HG03196 (cell line): ENCODE measurements around the gene FMN1.

Experiments used
- ATAC-seq: cut with Tn5 transposase; IDR thresholded peaks from one replicate; pipeline ENCODE4 v1.9.1; 2021; ENCODE audit not compliant: unreplicated experiment

FMN1 gene

DNA sequence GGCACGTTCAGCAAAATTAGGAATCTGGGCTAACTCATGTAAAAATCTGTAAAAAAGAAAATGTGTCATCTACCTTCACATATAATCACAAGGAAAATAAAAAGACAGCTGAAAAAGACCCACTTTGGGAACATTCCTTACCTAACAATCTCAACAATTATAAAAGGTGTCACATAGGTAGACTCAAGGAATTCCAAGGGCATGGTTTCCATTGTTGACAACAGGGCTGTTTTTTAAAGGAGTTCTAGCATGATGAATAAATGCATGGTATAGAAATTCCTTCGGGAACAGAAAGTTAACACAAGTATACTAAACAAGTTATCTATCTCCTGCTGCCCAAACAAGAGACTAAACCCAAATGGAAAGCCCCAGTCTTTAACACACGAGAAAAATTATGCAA, 292.5 kb downstream of the FMN1 start:
- ATAC-seq: no peak

DNA sequence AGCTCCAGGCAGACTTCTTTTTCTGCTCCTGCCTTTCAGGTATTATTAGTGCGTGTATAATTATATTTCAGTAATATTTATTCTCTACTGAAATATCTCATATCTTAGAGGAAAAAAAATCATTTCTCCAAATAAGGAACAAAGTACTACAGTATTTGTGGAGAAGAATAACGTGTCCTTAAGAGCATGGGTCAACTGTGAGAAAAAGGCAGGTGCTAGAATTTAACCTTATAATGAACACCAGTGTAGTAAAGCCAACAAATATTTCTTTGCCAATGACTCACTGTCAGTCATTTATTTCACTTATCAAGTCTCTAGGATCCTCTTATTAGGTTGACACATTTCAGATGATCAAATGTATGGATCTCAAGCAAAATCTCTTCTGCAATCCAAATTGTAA, 293.3 kb downstream of the FMN1 start:
- ATAC-seq: no peak

DNA sequence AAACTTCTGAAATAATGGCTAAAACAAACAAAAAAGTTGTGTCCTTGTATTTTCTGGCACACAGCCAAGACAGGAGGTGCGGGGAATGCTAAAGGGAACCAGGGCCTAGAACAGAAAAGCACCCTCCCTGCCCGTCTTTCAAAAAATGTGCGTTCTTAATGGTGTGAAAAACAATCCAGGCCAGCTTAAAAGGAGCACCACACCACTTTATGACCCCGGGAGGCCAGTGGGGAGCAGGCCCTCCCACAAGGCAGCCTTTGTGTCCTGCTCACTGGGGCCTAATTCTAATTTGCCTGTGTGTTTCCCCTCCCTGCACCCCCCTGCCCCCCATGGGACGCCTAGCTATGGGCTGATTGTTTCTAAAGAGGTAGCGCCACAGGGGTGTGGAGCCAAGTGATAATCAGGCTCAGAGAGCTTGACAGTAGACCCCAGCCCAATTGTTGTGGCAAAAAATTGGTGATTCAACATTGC, 295.4 kb downstream of the FMN1 start:
- no peak for ATAC-seq

DNA sequence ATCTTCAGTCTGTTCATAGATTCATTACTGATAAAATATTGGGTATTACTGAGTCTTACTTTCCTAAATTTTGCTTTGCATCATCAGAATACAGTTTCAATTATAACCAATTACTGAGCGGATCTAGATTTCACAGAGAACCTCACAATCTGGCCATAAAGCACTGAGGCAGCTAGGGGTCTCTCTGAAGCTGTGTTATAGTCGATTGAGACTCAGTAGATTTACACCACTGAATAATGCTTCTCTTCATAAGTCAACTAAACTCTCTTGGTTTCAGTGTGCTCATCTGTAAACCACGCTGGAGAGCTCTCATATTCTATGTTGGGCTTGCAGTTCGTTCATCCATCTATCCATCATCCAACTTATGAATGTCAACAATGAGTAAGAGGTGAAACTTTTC, 296.1 kb downstream of the FMN1 start:
- no peak for ATAC-seq

DNA sequence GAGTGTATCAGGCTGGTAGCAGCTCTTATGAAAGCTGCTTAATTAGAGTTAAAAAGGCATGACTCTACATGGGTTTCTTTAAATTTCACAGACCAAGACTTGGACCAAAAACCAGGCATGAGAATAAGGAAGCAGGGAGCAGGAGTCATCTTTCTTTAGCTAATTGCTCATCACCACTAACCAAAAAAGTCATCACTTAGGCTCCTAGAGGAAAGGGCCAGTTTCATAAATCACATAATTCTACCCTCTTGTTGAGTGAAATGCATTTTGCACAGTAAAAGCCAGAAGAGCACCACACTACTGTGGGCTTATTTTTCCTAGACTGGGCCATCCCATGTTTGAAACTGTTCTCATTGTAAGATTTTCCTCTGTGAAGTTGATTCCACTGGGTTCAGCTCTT, 301.1 kb downstream of the FMN1 start:
- no peak for ATAC-seq

DNA sequence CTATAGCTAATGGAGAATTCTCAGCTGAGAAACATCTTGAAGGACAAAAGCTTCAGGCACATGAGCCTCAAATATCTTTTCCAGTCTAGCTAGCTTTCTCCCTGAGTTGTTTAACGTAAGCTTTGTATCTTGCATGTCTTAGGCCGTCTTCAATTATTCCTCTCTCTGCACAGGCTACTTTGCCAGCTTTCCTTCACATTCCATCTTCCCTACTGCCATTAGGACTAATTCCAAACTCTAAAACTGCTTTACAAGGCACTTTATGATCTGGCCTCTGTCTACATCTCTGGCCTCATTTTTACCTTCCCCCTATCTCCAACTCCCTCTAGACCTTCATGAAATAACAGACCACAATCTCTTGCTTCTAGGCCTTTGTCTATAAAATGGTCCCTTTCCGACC, 305.3 kb downstream of the FMN1 start:
- no peak for ATAC-seq

DNA sequence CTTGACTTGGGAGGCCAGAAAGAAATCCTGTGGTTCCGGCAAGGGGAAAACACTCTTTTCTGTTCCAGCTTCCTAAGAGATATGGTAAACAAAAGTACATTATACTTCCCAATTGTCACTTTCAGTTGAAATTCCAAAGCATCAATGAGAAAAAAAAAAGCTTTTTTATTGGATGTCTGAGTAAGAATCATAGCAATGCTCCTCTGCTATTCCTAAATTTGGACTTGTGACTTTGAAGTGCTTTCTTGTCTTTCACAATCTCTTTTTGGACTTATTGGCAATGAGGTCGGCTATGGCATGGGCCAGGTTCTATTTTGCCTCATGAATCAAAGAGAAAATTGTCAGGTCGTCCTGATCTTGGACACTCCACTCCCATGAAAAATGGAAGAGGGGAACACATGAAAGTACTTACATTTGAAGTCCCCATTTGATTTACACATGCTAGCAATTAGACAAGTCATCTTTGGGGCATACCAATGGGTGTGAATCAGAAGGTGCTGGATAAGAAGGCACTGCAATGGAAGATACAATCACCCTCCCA, 306.2 kb downstream of the FMN1 start:
- no peak for ATAC-seq

DNA sequence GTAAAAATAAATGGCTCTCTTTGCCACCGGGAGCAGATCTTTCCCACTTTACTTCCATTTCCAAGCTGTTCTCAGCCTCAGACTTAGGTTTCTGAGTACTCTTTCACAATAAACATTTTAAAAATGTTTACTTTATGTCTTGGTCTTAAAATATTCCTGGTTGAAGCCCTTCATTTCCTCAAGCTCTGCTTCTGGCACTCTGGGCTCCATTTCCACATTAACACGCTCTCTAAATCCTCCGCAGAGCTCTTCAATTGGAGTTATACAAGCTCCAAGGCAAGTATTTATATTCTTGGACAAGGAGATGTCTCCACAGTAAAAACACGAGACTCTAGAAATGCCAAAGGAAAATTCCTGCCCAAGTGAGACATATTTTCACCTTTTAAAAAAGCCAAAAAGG, 307.4 kb downstream of the FMN1 start:
- ATAC-seq: no peak

DNA sequence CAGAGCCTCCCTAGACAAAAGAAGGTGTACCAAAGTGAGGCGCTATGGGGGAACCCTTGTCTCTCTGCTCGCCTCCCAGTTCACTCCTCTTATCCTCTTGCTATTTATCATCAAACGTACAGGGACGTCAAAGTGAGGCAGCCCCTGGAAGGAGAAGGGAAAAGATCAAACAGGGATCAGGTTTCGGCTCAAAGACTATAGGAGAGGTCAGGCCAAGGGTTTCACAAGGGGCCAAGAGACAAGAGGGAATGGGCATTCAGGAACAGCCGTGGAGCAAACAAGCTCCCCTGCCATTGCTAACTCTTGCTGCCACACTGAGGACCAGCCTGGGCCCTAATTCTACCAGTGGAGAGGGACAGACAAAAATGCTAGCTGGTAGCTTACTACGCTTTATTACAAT, 308.1 kb downstream of the FMN1 start:
- ATAC-seq: no peak

DNA sequence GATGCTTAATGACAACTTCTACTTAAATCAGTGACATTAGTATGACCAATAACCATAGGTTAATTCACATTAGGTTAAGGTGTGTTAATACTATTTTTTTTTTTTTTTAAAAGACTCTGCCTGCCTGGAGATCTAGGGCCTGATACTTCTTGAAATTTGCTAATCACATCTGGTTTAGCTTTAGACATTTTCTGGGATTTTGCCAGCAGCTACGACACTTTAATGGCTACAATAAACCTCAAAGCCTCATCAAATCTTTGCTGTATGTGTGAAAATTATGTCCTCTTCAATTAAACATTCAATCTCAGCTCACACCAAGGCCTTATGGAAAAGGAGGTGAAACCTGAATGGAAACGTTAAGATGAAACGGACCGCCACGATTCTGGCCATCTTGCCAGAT, 308.8 kb downstream of the FMN1 start:
- no peak for ATAC-seq

DNA sequence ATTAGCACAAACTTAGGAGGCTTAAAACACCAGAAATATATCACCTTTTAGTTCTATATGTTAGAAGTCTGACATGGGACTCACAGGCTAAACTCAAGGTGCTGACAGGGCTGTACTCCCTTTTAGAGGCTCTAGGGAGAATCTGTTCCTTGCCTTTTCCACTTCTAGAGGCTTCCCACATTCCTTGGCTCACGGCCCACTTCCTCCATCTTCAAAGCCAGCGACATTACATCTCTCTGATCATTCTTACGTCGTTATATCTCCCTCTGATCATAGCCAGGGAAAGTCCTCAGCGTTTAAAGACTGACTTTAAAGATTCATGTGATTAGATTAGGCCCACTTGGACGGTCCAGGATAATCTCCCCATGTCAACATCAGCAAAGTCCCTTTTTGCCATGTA, 310.4 kb downstream of the FMN1 start:
- ATAC-seq: no peak

DNA sequence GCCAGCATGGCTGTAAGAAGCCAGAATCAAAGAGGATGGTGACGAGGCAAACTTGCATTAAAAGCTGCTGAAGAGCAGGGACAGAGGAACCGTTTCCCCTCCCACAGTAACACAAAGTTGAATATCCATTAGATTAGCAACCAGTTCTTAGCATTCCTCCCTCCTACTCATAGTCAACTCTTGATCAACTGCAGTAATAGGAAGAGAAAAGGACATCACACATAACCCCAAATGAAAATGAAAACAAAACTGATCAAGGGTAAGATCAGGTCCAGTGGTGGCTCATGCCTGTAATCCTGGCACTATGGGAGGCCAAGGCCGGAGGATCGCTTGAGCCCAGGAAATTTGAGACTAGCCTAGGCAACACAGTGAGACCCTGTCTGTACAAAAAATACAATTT, 311.6 kb downstream of the FMN1 start:
- no peak for ATAC-seq

DNA sequence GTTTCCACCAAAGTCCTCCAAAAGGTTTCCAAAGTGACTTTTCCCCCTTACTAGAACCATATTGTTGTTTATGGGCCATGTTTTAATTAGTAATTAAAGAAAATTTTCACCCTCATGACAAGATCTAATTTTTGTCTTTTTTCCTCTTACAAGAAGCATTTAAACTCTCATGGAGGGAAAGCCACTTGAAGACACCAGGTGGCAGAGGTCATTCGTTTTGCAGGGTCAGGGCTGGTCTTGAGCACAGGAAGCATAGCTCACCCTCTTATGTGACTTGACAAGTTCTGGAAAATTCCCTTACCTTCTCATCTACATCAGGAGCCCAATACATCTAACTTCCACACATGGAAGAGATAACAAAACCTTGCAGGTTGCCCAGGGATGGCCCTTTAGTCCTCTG, 313.0 kb downstream of the FMN1 start:
- no peak for ATAC-seq

DNA sequence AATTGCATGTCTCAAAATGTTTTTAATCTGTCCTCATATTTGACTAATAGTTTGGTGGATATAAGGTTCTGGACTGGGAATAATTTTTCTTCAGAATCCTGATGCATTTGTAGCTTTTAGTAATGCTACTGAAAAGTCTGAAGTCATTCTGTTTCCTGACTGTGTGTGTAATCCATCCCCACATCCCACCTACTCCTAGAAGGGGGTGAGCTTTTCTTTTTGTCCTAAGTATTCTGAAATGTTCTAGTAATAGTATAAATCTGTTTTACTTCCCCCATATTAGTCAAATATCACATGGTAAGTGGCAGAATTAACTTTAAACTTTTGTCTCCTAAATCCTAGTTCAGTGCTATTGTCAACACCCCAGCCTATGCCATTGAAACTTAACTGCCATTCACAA, 313.9 kb downstream of the FMN1 start:
- no peak for ATAC-seq

DNA sequence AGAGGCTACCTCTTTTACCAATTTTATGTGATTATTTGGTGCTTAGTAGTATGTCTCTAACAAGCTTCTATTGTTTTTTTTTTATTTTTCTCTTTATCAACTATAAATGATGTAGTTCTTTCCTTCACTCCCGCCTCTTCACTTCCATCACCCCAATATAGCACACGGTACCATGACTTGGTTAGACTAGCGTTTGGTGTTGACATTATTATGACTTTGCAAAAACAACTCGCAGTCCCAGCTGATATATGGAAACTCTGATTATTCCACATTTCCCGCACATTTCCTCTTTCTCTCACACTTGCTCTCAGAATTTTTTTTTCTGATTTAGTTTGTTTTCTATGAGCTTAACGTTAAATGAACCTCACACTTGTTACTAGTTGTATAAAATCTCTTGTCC, 314.5 kb downstream of the FMN1 start:
- no peak for ATAC-seq

DNA sequence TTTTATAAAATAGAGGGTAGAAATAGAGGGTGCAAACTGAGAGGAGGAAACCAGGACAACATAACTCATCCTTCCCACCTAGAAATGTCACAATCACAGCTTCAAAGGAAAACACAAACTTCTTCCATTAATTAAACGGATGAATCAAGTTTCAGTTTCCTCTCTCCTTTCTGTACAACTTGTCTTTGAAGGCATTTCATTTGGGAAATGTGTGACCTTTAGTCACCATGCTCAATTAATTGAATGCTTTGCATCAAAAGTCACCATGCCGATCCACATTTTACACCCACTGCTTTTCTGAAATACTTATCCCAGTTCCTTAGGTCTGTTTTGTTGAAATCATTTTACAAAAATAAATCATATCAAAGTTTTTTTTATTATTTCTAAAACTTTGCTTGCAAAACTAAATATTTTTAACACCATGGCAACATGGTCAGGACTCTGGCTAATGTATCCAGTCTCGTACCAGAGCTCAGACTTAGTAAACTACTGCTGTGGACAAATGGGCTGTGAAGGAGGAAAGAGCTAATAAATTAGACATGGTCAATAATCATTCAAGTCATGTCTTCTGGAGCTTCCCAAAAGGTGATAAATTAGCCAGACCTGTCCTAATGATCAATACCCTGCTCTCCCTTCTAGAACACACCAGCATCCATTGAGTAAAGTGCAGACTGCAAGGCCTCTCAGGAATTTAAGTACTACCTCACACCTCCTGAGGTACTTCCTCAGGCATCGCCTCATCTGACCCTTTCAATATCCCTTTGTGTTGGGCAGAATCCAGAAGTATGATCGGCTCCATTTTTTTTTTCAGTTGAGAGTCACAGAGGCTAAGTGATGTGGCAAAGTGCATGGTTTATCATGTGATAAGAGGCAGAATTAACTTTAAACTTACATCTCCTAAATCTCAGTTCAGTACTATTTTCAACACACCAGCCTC, 315.4 kb downstream of the FMN1 start:
- ATAC-seq: no peak

DNA sequence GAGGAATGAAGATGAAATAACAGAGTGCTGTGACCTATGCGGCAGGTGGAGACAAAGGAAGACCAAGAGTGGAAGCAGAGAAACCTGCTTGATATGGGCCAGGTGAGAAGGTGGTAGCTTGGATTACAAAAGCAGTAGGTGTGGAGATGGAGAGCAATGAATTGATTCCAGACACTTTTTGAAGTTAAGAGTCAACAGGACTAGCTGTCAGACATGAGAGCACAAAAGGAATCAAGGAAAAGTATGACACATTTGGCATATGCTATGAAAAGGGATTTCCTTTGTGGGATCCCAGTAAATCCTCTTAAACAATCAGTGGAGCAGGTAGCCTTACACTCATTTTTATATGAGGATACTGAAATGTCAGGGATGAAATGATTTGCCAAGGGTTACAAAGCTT, 316.2 kb downstream of the FMN1 start:
- ATAC-seq: no peak

DNA sequence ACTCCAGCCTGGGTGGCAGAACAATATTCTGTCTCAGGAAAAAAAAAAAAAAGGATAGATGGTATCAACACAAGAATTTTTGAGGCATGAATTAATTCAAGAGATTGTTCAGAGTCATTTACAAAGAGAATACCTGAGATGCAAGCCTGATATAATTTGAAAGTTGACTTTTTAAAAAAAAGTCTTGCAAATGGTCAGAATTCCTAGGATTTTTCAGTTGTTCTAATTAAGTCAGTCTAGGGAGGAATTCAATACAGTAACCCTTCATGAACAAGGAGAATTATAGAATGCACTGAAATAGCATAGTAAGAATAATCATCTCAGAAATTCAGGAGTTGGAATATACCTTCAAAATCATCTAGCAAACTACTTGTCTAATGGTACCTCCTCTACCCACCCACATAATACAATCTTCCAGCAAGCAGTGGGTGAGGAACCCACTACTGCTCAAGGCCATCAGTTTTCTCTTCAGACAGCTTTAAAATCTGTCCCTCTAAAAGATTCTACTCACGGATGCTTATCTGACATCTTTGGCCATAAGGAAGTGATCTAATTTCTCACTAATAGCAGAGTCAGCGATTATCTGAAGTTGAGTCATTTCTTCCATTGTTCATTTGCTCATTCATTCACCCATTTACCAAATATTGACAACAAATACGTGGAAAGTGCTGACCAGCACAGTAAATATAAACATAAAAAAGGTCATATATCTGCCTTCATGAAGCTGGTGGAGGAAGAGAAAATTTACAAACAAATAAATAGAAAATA, 317.1 kb downstream of the FMN1 start:
- ATAC-seq: no peak

DNA sequence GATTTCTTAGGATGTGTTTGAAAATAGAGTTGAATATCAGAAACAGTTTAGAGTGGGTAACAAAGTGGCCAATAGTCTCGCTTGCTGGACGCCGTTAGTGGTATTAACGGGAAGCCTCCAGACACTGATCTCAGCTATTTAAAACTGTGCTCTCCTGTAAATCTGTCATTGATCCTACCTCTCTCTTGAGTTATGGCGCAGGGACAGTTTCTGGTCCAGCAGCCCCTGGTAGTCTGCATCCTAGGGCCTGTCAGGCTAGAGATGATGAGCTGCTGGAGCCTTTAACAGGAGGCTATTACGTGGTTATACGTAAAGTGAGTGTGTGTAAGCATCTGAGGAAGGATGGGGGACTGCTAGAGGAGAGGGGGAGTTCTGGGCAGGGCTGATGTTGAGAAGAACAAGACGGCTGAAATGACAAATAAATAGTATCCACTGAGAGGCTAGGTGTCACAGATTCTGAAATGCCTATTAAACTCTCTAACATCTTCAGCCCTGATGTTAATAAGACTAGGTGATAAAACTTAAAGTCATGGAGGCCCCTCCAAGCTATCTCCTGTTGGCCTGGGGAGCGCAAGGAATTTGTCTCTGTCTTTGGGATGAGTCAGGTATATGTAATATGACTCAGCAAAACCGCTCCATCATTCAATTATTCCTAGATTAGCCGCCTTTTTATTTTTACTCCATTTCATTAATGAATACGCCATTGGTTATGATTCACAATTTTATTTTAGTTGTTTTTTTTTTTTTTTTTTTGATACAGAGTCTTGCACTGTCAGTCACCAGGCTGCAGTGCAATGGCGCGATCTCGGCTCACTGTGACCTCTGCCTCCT, 321.0 kb downstream of the FMN1 start:
- ATAC-seq: no peak

DNA sequence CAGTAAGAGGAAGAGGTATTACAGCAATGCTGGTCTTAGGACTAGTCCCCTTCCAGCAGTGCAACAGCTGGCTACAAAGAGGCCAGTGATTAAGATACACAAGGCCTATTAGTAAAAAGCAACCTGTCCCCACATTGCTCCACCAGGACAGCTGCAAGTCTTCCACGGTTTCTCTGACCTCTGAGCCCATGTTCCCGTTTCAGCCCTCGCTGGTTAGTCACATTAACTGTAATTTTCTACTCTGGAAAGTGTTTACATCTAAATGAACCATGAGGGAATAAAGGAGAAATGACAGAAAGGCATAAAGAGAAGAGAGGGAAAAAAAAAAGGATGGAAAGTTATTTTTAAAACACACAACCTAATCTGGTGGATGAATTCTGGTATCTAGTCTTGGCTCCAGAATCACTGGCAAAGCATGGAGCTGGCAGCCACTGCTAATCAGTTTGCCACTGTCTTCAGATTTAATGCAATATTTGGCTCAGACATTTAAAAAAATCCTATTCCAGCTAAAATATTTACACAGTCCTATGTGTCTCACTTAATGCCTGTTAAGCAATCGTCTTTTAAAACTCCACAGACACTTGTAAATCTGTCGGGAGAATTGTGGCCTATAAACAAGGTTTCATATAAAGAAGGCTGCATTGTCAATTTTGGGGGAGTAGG, 321.8 kb downstream of the FMN1 start:
- no peak for ATAC-seq

DNA sequence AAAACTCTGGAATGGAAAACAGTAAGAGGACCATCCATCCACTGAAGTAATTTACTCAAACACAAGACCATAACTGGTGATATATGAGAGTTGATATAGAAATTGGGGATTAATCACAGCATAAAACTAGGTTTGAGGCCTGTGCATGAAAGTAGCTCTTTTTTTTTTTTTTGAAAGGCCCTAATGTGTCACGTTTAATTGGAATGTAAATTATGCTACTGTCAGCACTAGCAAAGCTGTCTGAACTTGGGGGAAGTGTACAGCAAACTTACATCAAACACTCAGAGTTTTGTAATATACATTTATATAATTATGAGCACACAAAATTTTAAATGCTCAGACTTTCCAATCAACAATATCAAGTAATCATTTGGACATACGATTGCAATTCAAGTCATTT, 322.6 kb downstream of the FMN1 start:
- ATAC-seq: no peak
